Vagina (tissue), 2 donors: ENCODE results near the gene C5orf47.

ENCODE experiments used
- CTCF ChIP-seq, 3 experiments: fragments of 450-650 bp in 2 of 3; fragments of 200-600 bp in 1 of 3; sonication (generic) in 1 of 3; IDR thresholded peaks; one replicate each; pipeline ENCODE4 v1.5.1; 2017 to 2019; ENCODE audit warnings: antibody characterized with exemption in 3 of 3, mild to moderate bottlenecking in 2 of 3, moderate library complexity in 2 of 3
- POLR2A ChIP-seq, 2 donors: fragments of 450-650 bp; IDR thresholded peaks; one replicate each; pipeline ENCODE4 v1.6.1; 2017; ENCODE audit warnings: antibody characterized with exemption in 2 of 2, mild to moderate bottlenecking in 2 of 2, moderate library complexity in 2 of 2
- POLR2AphosphoS5 ChIP-seq, 2 donors: sonication (generic); formaldehyde crosslinking; IDR thresholded peaks; one replicate each; pipeline ENCODE4 v1.9.0; 2017; ENCODE audit warnings: antibody characterized with exemption in 2 of 2, mild to moderate bottlenecking in 2 of 2, low read depth in 1 of 2; ENCODE audit not compliant: insufficient read depth in 1 of 2

- TF ChIP-seq CTCF (IDR thresholded peaks at IDR 0.05): no peak
- TF ChIP-seq POLR2AphosphoS5 (IDR thresholded peaks at IDR 0.05; ENCODE audit: insufficient read depth in 1 of 2, low read depth in 1 of 2): no peak
- no peak for TF ChIP-seq POLR2A (IDR thresholded peaks at IDR 0.05)
Observed at GRCh38 chr5:173940269-173940668, 48.7 kb upstream of the C5orf47 start.
